ENCODE measurements around the gene PROX1. TPM values are rescaled to one million over a fixed set of nuclear protein-coding genes. Genes with fewer than 3 reads are reported as not detected.

The PROX1 gene
- total and polyA plus RNA-seq, 2 of the 4 experiments (the other 2 are of a cell fraction): under 0.01 to 0.02 TPM

- H3K18ac ChIP-seq (ENCODE audit: low read depth, low read length): no peak overlapping the region
- H3K36me3 ChIP-seq (ENCODE audit: control insufficient read depth, insufficient read depth, low read length): no peaks in the 10 kb centered on the region
- ATAC-seq (ENCODE audit: low read depth) (no peak), DNase-seq (no peak)
- BruUV-seq (replicated peaks): no TSS peak
- in situ Hi-C loops (cut with MboI; ENCODE audit: low sequenced_read_pairs): no loop called here
- H3K4ac ChIP-seq (ENCODE audit: low read depth, low read length): no peak overlapping the region
- ChIA-PET POLR2A (ENCODE audit: unreplicated experiment) (no interaction called here), CTCF (no interaction called here)
- no peak overlapping the region for H3K56ac ChIP-seq (ENCODE audit: extremely low read depth, insufficient read depth, low read length)
- H2AFZ ChIP-seq (replicated peaks; ENCODE audit: low read length, poor library complexity): no peak overlapping the region
- H3K4me3 ChIP-seq (ENCODE audit: insufficient read depth, low read depth, low read length): no peak overlapping the region
- no peak overlapping the region for H2AK5ac ChIP-seq (ENCODE audit: low read depth, low read length)
- H4K20me1 ChIP-seq (ENCODE audit: insufficient read depth, low read length): no peaks in the 10 kb centered on the region
- dilution Hi-C loops (cut with HindIII; ENCODE audit: low sequenced_read_pairs, unreplicated experiment): no loop called here
- no peaks in the 10 kb centered on the region for H3K9me1 ChIP-seq (ENCODE audit: insufficient read depth, low read length)
- no peak overlapping the region for H3K9ac ChIP-seq (ENCODE audit: low read depth, low read length)
- H3K4me1 ChIP-seq (ENCODE audit: control insufficient read depth, insufficient read depth, low read length): no peaks in the 10 kb centered on the region
- no peak overlapping the region for H3K14ac ChIP-seq (replicated peaks; ENCODE audit: low read depth, low read length)
- WGBS, 2 experiments (ENCODE audit: extremely low coverage in 2 of 2, insufficient read length in 1 of 2): 60 to 100% methylated on average over 1 to 4 of the region's 15 CpGs
- no peak overlapping the region for H2BK20ac ChIP-seq (ENCODE audit: low read depth, low read length)
- H3K27me3 ChIP-seq (ENCODE audit: control insufficient read depth, insufficient read depth, low read length): no peaks in the 10 kb centered on the region
- H3K79me1 ChIP-seq (ENCODE audit: low read depth in 1 of 2, low read length in 2 of 2): no peaks in the 10 kb centered on the region
- H3K9me3 ChIP-seq (ENCODE audit: control insufficient read depth, insufficient read depth, low read length): no peaks in the 10 kb centered on the region
- H4K5ac ChIP-seq (ENCODE audit: low read depth, low read length): no peak overlapping the region
- H2BK15ac ChIP-seq (ENCODE audit: low read depth, low read length): no peak overlapping the region
- H2BK120ac ChIP-seq (ENCODE audit: low read depth, low read length): no peak overlapping the region
- no peak overlapping the region for H2AK9ac ChIP-seq (replicated peaks; ENCODE audit: low read depth, low read length, poor library complexity)
- no peak overlapping the region for H3K4me2 ChIP-seq (ENCODE audit: low read depth, low read length)
- H4K8ac ChIP-seq (ENCODE audit: low read depth in 2 of 2, low read length in 2 of 2): no peak overlapping the region
- TF ChIP-seq CHD1 (IDR thresholded peaks at IDR 0.05; ENCODE audit: low read depth, low read length) (no peak), MAFK (IDR thresholded peaks at IDR 0.05; ENCODE audit: low read depth, low read length) (no peak), SMC3 (IDR thresholded peaks at IDR 0.05; ENCODE audit: low read depth, low read length) (no peak), MXI1 (IDR thresholded peaks at IDR 0.05; ENCODE audit: borderline replicate concordance, low read depth, low read length) (no peak), RCOR1 (IDR thresholded peaks at IDR 0.05; ENCODE audit: insufficient replicate concordance, low read length) (no peak), POLR2A (IDR thresholded peaks at IDR 0.05; ENCODE audit: low read depth, low read length) (no peak), CEBPB (IDR thresholded peaks at IDR 0.05; ENCODE audit: low read depth, low read length) (no peak), BHLHE40 (IDR thresholded peaks at IDR 0.05; ENCODE audit: low read depth, low read length) (no peak), RFX5 (IDR thresholded peaks at IDR 0.05; ENCODE audit: low read depth, low read length) (no peak), RAD21 (IDR thresholded peaks at IDR 0.05; ENCODE audit: low read length) (no peak), CTCF (conservative IDR thresholded peaks at IDR 0.05; ENCODE audit: low read depth, low read length) (no peak), NFE2L2 (IDR thresholded peaks at IDR 0.05; ENCODE audit: low read depth, low read length) (no peak), USF2 (IDR thresholded peaks at IDR 0.05; ENCODE audit: low read depth, low read length) (no peak)
- TF ChIP-seq, protein P1, sequence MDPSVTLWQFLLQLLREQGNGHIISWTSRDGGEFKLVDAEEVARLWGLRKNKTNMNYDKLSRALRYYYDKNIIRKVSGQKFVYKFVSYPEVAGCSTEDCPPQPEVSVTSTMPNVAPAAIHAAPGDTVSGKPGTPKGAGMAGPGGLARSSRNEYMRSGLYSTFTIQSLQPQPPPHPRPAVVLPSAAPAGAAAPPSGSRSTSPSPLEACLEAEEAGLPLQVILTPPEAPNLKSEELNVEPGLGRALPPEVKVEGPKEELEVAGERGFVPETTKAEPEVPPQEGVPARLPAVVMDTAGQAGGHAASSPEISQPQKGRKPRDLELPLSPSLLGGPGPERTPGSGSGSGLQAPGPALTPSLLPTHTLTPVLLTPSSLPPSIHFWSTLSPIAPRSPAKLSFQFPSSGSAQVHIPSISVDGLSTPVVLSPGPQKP (IDR thresholded peaks at IDR 0.05; ENCODE audit: borderline replicate concordance, low read depth, low read length): no peak
- H2BK5ac ChIP-seq (ENCODE audit: low read depth, low read length, poor library complexity, severe bottlenecking): no peak overlapping the region
- H4K91ac ChIP-seq (ENCODE audit: insufficient read depth, low read depth, low read length): no peak overlapping the region
- no peak overlapping the region for H3K23ac ChIP-seq (ENCODE audit: low read depth, low read length)
- intact Hi-C loops (cut with micrococcal nuclease): no loop called here
- no peak overlapping the region for H3K27ac ChIP-seq (ENCODE audit: insufficient read depth, low read length)
Observed at GRCh38 chr1:214013614-214014377, 26.0 kb downstream of the PROX1 start.

All from IMR-90 (cell line).